ENCODE results near the gene RAB6B.

DNA sequence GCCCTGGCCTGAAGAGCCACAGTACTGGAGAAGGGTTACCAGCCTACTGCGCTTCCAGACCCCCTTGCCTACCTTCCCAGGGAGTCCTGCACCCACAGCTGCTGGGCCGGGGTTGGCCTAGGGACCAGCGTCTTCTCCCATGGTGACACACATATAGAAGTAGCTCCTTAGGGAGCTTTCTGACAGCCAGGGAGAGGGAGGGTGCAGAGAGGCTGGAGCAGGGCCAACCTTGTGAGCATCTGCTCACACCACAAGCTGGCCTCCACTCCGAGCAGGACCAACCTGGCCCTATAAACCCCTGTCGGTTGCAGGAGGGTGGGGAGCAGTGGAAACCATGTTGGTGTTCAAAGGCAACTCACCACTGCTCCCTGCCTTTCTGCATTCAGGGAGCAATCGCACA is 54.9 kb downstream of the RAB6B start:
- TF ChIP-seq, protein P1, sequence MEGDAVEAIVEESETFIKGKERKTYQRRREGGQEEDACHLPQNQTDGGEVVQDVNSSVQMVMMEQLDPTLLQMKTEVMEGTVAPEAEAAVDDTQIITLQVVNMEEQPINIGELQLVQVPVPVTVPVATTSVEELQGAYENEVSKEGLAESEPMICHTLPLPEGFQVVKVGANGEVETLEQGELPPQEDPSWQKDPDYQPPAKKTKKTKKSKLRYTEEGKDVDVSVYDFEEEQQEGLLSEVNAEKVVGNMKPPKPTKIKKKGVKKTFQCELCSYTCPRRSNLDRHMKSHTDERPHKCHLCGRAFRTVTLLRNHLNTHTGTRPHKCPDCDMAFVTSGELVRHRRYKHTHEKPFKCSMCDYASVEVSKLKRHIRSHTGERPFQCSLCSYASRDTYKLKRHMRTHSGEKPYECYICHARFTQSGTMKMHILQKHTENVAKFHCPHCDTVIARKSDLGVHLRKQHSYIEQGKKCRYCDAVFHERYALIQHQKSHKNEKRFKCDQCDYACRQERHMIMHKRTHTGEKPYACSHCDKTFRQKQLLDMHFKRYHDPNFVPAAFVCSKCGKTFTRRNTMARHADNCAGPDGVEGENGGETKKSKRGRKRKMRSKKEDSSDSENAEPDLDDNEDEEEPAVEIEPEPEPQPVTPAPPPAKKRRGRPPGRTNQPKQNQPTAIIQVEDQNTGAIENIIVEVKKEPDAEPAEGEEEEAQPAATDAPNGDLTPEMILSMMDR (conservative IDR thresholded peaks at IDR 0.05 in 1 of 2, IDR thresholded peaks at IDR 0.05 in 1 of 2; ENCODE audit: extremely low read depth in 1 of 2, insufficient read depth in 1 of 2, low read depth in 1 of 2, low read length in 2 of 2) = no peak
- TF ChIP-seq EZH2 (IDR thresholded peaks at IDR 0.05; ENCODE audit: borderline replicate concordance, low read length) = no peak

Measured in mammary epithelial cell (primary cell).